ENCODE data around the gene CYP20A1.

DNA sequence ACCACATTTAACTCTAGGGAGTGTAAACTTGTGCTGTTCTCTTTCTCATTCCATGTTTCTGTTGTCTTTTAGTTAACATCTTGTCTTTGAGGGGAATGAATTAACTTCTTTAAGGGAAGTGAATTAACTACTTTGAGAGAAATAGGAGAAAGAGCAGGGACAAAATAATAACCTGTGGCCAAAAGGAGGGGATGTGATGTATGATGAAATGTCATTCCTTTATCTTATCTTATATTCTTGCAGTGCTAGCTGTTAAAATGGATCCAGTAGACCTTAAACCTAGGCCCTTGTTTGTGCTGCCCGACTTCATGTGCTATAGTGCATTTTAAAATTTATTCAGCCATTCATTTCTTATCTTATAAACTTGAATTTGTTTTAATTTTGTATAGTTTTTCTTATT lies 107.8 kb downstream of the CYP20A1 start:
- TF ChIP-seq, protein P1, sequence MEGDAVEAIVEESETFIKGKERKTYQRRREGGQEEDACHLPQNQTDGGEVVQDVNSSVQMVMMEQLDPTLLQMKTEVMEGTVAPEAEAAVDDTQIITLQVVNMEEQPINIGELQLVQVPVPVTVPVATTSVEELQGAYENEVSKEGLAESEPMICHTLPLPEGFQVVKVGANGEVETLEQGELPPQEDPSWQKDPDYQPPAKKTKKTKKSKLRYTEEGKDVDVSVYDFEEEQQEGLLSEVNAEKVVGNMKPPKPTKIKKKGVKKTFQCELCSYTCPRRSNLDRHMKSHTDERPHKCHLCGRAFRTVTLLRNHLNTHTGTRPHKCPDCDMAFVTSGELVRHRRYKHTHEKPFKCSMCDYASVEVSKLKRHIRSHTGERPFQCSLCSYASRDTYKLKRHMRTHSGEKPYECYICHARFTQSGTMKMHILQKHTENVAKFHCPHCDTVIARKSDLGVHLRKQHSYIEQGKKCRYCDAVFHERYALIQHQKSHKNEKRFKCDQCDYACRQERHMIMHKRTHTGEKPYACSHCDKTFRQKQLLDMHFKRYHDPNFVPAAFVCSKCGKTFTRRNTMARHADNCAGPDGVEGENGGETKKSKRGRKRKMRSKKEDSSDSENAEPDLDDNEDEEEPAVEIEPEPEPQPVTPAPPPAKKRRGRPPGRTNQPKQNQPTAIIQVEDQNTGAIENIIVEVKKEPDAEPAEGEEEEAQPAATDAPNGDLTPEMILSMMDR (IDR thresholded peaks at IDR 0.05; ENCODE audit: insufficient read depth, low read length, poor library complexity, severe bottlenecking), result no peak
- TF ChIP-seq EZH2phosphoT487 (conservative IDR thresholded peaks at IDR 0.05; ENCODE audit: low read length), result no peak

Measured in SU-DHL-6 (cell line).